ENCODE data around the gene PCDHB4.
"Not testable (repeated sequence)": the region's sequence is repeated elsewhere in the genome, so short reads cannot be mapped to it uniquely, and the experiment has no call there.

The PCDHB4 gene

DNA sequence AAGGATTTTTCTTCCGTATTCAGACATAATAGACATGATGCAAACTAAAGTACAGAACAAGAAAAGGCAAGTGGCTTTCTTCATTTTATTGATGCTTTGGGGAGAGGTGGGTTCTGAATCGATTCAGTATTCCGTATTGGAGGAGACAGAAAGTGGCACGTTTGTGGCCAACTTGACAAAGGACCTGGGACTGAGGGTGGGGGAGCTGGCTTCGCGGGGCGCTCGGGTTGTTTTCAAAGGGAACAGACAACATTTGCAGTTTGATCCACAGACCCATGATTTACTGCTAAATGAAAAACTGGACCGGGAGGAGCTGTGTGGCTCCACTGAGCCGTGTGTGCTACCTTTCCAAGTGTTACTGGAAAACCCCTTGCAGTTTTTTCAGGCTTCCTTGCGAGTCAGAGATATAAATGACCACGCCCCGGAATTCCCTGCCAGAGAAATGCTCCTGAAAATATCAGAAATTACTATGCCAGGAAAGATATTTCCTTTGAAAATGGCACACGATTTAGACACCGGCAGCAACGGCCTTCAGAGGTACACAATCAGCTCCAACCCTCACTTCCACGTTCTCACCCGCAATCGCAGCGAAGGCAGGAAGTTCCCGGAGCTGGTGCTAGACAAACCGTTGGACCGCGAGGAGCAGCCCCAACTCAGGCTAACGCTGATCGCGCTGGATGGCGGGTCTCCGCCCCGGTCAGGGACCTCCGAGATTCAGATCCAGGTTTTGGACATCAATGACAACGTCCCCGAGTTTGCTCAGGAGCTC lies 28.8 kb downstream of the PCDHB4 start:
- FAIRE-seq, result no peak

DNA sequence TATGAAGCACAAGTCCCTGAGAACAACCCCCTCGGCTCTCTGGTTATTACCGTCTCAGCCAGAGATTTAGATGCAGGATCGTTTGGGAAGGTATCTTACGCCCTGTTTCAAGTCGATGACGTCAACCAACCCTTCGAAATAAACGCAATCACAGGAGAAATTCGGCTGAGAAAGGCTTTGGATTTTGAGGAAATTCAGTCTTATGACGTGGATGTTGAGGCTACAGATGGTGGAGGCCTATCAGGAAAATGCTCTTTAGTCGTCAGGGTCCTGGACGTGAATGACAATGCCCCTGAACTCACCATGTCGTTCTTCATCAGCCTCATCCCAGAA lies 29.3 kb downstream of the PCDHB4 start:
- FAIRE-seq, result no peak

DNA sequence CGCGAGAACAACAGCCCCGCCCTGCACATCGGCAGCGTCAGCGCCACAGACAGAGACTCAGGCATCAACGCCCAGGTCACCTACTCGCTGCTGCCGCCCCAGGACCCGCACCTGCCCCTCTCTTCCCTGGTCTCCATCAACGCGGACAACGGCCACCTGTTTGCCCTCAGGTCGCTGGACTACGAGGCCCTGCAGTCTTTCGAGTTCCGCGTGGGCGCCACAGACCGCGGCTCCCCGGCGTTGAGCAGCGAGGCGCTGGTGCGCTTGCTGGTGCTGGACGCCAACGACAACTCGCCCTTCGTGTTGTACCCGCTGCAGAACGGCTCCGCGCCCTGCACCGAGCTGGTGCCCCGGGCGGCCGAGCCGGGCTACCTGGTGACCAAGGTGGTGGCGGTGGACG lies 30.0 kb downstream of the PCDHB4 start:
- not testable (repeated sequence) for FAIRE-seq

DNA sequence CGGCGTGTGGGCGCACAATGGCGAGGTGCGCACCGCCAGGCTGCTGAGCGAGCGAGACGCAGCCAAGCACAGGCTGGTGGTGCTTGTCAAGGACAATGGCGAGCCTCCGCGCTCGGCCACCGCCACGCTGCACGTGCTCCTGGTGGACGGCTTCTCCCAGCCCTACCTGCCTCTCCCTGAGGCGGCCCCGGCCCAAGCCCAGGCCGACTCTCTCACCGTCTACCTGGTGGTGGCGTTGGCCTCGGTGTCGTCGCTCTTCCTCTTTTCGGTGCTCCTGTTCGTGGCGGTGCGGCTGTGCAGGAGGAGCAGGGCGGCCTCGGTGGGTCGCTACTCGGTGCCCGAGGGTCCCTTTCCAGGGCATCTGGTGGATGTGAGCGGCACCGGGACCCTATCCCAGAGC lies 30.5 kb downstream of the PCDHB4 start:
- not testable (repeated sequence) for FAIRE-seq

DNA sequence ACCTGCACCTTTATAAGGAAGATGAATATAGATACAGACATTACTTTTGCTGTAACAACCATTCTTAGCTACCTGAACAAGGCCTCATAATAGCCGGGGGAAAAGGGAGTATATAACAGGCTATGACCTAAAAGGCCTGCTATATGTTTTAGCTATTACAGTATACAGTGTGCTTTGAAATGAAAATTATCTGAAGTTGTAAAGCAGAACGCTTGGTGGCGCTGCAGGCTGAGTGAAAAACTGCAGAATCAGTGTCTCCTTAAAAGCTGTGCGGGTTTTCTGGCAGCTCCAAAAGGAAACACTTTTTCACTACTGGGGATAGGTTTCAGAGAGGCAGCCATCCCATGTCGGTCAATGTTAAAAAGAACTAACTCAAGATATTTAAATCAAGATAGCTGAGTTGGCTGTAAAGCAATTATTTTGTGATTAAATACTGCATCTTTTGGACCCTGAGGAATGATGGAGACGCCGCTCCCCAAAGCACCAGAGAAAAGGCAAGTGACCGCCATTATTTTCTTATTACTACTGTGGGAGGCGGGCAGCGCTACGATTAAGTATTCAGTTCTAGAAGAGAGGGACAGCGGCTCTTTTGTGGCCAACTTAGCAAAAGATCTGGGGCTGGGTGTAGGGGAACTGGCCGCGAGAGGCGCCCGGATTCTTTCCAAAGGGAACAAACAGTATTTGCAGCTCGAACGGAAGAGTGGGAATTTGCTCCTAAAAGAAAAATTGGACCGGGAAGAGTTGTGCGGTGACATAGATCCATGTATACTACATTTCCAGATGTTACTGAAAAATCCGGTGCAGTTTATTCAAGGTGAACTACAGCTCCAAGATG lies 34.1 kb downstream of the PCDHB4 start:
- no peak for FAIRE-seq

DNA sequence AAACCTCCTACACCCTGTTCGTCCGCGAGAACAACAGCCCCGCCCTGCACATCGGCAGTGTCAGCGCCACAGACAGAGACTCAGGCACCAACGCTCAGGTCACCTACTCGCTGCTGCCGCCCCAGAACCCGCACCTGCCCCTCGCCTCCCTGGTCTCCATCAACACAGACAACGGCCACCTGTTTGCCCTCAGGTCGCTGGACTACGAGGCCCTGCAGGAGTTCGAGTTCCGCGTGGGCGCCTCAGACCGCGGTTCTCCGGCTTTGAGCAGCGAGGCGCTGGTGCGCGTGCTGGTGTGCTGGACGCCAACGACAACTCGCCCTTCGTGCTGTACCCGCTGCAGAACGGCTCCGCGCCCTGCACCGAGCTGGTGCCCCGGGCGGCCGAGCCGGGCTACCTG lies 35.7 kb downstream of the PCDHB4 start:
- FAIRE-seq, result not testable (repeated sequence)

DNA sequence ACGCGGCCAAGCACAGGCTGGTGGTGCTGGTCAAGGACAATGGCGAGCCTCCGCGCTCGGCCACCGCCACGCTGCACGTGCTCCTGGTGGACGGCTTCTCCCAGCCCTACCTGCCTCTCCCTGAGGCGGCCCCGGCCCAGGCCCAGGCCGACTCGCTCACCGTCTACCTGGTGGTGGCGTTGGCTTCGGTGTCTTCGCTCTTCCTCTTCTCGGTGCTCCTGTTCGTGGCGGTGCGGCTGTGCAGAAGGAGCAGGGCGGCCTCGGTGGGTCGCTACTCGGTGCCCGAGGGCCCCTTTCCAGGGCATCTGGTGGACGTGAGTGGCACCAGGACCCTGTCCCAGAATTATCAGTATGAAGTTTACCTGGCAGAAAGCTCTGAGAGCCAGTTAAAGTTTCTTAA lies 36.3 kb downstream of the PCDHB4 start:
- FAIRE-seq, result not testable (repeated sequence)

DNA sequence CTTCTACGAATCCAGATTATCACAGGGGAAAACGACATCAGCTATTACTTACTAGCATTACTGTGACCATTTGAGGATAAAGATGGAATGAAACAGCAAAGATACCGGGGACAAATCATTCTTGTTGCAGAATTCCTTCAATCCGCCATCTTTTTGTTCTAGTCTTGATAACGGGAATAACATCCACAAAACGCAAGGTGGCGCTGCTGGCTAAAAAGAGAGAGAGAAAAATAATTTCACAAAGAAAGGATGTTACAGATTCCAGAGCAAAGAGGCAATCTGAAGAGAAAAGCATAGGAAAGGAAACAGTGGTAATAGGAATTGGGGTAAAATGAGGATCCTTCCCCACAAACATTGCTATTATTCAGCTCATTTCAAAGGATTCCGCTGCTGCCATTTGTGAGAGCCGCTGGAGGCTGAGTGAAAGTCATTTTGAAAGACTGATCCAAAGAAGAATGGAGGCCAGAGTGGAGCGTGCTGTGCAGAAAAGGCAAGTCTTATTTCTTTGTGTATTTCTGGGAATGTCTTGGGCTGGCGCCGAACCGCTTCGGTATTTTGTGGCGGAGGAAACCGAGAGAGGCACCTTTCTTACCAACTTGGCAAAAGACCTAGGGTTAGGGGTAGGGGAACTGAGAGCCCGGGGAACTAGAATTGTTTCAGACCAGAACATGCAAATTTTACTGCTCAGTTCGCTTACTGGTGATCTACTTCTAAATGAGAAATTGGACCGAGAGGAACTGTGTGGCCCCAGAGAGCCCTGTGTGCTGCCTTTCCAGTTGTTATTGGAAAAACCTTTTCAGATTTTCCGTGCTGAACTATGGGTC lies 51.0 kb downstream of the PCDHB4 start, which contains the start of gene PCDHB7:
PCDHB7 (plus strand) TSS at position 264 of the 824 bp plus-strand sequence; CDS start at position 456, 192 bp downstream.
- no peak for FAIRE-seq

DNA sequence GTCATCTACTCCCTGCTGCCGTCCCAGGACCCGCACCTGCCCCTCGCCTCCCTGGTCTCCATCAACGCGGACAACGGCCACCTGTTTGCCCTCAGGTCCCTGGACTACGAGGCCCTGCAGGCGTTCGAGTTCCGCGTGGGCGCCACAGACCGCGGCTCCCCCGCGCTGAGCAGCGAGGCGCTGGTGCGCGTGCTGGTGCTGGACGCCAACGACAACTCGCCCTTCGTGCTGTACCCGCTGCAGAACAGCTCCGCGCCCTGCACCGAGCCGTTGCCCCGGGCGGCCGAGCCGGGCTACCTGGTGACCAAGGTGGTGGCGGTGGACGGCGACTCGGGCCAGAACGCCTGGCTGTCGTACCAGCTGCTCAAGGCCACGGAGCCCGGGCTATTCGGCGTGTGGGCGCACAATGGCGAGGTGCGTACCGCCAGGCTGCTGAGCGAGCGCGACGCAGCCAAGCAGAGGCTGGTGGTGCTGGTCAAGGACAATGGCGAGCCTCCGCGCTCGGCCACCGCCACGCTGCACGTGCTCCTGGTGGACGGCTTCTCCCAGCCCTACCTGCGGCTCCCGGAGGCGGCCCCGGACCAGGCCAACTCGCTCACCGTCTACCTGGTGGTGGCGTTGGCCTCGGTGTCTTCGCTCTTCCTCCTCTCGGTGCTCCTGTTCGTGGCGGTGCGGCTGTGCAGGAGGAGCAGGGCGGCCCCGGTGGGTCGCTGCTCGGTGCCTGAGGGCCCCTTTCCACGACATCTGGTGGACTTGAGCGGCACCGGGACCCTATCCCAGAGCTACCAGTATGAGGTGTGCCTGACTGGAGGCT lies 52.9 kb downstream of the PCDHB4 start:
- FAIRE-seq, result not testable (repeated sequence)
